Measurements from ENCODE around the gene TRAPPC12. TPM values are rescaled to one million over a fixed set of nuclear protein-coding genes. Genes with fewer than 3 reads are reported as not detected.

The TRAPPC12 gene
- total RNA-seq, 1 experiment from 2014 or later: 86.0 TPM

DNA sequence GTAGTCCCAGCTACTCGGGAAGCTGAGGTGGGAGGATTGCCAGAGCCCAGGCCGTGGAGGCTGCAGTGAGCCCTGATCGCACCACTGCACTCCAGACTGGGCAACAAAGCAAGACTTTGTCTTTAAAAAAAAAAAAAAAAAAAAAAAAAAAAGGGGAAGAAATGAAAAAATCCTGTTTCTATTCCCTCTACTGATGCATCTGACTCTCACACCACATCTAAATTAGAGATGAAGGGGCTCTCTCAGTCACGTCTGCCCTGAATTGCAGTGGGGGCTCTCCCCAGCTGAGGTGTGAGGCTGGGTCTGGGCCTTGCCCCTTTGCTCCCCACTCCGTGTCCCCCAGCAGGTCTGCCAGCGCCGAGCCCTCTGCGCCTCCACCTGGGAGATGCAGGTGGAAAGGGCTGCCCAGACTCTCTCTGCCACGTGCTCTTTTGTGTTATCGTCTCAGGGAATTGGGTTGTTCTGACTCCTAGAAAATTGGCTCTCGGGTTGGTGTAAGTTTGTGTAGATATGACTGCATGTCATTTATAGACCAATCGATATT lies 30.2 kb downstream of the TRAPPC12 start:
- no peak overlapping the region for H2BK12ac ChIP-seq (ENCODE audit: insufficient read length, low read depth, low read length)
- H3K4me1 ChIP-seq (ENCODE audit: insufficient read depth, low read length): no peaks in the 10 kb centered on the region
- no peak overlapping the region for H2BK20ac ChIP-seq (ENCODE audit: low read depth, low read length, poor library complexity, severe bottlenecking)
- H4K5ac ChIP-seq (ENCODE audit: insufficient read length, low read depth, low read length): no peak overlapping the region
- H2BK15ac ChIP-seq (ENCODE audit: low read depth, low read length): no peak overlapping the region
- Mint-ChIP-seq H3K27me3 (ENCODE audit: low read depth) (no peaks in the 10 kb centered on the region), H3K9me3 (no peaks in the 10 kb centered on the region), H3K36me3 (ENCODE audit: insufficient read depth in 1 of 3, low read depth in 3 of 3) (peaks cover 9 to 27% (median 22%) of the 10 kb centered on the region in 3 experiments), H3K4me1 (no peaks in the 10 kb centered on the region), H3K4me3 (no peak overlapping the region), H3K27ac (no peak overlapping the region; a peak in 1 of 7 replicates)
- no peak for DNase-seq
- no peak overlapping the region for H4K8ac ChIP-seq (replicated peaks; ENCODE audit: insufficient read length, low read depth, low read length)
- H3K23me2 ChIP-seq (ENCODE audit: insufficient read length, low read depth, low read length, poor library complexity, severe bottlenecking): no peaks in the 10 kb centered on the region
- no peak overlapping the region for H3K9ac ChIP-seq (ENCODE audit: extremely low read depth, insufficient read length, low read length)
- no CpG with 5 or more reads among the region's 12 CpGs for whole genome bisulfite sequencing (ENCODE audit: extremely low coverage, insufficient read length, low lambda C conversion rate)
- no peaks in the 10 kb centered on the region for H3K27me3 ChIP-seq (ENCODE audit: insufficient read depth, low read length)
- no peak overlapping the region for H3K4ac ChIP-seq (ENCODE audit: low read depth, low read length)
- no peaks in the 10 kb centered on the region for H4K20me1 ChIP-seq (ENCODE audit: control insufficient read depth, insufficient read depth, insufficient read length)
- no peak overlapping the region for H2AK5ac ChIP-seq (ENCODE audit: insufficient read length, low read length)
- no peak overlapping the region for H3K23ac ChIP-seq (ENCODE audit: insufficient read length, low read depth, low read length)
- H4K91ac ChIP-seq (ENCODE audit: insufficient read length, low read depth, low read length): no peak overlapping the region
- H2BK5ac ChIP-seq (ENCODE audit: insufficient read length, low read length): no peak overlapping the region
- H3K79me1 ChIP-seq (ENCODE audit: insufficient read depth, low read depth, low read length, poor library complexity, severe bottlenecking): no peaks in the 10 kb centered on the region
- no peak overlapping the region for H2BK120ac ChIP-seq (ENCODE audit: low read depth, low read length, poor library complexity, severe bottlenecking)
- no peak overlapping the region; the same call in 1 of the 2 replicates for H3K14ac ChIP-seq (ENCODE audit: insufficient read depth, low read length)
- 0 out of 2 replicates have a peak, but pooled peaks cover under 1% of the 10 kb centered on the region for H3K79me2 ChIP-seq (ENCODE audit: insufficient read depth, low read length)
- H3K18ac ChIP-seq (ENCODE audit: insufficient read length, low read depth, low read length): no peak overlapping the region
- H3K27ac ChIP-seq (ENCODE audit: insufficient read length, low read depth, low read length): no peak overlapping the region
- no peak overlapping the region for H3K56ac ChIP-seq (ENCODE audit: insufficient read length, low read depth, low read length)
- no peak overlapping the region for H2AFZ ChIP-seq (ENCODE audit: low read length)
- TF ChIP-seq, protein P1, sequence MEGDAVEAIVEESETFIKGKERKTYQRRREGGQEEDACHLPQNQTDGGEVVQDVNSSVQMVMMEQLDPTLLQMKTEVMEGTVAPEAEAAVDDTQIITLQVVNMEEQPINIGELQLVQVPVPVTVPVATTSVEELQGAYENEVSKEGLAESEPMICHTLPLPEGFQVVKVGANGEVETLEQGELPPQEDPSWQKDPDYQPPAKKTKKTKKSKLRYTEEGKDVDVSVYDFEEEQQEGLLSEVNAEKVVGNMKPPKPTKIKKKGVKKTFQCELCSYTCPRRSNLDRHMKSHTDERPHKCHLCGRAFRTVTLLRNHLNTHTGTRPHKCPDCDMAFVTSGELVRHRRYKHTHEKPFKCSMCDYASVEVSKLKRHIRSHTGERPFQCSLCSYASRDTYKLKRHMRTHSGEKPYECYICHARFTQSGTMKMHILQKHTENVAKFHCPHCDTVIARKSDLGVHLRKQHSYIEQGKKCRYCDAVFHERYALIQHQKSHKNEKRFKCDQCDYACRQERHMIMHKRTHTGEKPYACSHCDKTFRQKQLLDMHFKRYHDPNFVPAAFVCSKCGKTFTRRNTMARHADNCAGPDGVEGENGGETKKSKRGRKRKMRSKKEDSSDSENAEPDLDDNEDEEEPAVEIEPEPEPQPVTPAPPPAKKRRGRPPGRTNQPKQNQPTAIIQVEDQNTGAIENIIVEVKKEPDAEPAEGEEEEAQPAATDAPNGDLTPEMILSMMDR (conservative IDR thresholded peaks at IDR 0.05): no peak
- no peaks in the 10 kb centered on the region for H3K9me3 ChIP-seq (ENCODE audit: control insufficient read depth, low read depth, low read length)
- no peak overlapping the region for H3K4me2 ChIP-seq (ENCODE audit: insufficient read depth, insufficient read length, low read length)
- no peak overlapping the region for H3T11ph ChIP-seq (ENCODE audit: low read length)

Data from H9 (cell line).